DMS53 treated with DMSO at 0.1 percent for 48 hours (cell line): ENCODE measurements around the gene SRD5A2.
"Not testable (repeated sequence)": the region's sequence is repeated elsewhere in the genome, so short reads cannot be mapped to it uniquely, and the experiment has no call there.

Experiments used
- DNase-seq: peaks from one replicate; lab custom pipeline; 2025; ENCODE audit not compliant: unreplicated experiment; lab: John Stamatoyannopoulos, UW

Gene SRD5A2

DNA sequence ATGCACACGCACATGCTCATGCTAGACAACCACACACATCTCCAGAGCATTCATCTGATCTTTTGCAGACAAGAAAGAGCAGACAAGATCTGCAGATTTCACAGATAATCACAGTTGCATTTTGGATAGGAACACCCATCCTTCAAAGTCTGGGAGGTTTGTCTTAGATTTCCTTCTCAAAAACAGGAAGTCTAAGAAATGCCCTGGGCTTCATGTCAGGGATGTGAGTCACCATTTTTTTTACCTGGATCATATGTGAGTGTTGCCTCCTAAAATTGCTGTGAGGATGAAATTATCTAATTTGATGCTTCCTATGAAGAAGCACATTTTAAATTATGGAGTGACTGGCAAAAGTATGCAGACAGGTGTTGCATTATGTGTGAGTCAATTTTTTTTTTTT, 46.1 kb downstream of the SRD5A2 start:
- DNase-seq, result no peak

DNA sequence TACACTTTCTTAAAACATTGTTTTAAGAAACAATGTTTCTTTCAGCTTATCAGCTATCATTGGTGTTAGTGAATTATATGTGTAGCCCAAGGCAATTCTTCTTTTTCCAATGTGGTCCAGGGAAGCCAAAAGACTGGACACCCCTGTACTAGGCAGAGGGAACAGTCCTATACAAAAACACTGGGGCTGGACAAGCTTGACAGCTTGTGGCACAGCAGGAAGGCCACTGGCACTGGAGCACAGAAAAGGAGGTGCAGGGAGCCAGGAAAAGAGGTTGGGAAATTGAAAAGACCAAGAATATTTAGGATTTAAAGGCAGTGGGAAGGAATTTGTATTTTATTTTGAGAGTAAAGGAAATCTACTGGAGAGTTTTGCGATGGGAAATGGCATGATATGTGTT, 47.7 kb downstream of the SRD5A2 start:
- DNase-seq, result no peak

DNA sequence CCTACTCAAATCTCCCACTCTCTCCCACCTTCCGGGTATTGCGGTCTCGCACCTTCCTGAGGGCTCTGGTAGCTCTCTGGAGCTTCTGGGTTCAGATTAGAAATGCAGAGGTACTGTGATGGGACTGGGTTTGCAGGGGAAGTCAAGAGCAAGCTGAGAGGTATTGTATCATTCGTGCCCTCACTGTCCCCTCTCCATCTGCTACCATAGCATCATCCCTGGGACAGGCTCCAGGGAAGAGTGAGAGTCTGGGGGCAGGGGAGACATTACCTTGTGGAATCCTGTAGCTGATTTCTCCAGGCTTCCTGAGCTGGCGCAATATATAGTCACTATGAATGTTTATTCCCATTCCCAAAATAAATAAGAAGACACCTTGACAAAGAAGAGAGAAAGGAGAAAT, 49.6 kb downstream of the SRD5A2 start:
- DNase-seq, result no peak

DNA sequence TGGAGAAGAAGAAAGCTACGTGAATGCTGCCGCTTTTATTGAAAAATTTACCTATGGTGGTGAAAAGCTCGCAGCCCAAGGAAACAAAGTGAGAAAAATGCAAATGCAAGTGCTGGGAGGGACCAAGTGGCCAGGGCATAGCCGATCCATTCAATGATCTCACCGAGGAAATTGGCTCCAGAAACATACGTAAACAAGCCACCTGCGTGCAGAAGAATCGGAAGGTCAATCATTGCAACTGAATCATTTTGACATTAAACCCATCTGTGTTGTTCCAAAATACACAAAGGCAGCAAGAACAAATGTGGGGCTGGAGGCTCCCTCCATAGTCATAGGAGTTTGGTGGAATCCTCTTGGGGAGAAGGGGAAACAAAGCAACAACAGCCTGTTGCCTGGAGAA, 51.5 kb downstream of the SRD5A2 start:
- DNase-seq, result no peak

DNA sequence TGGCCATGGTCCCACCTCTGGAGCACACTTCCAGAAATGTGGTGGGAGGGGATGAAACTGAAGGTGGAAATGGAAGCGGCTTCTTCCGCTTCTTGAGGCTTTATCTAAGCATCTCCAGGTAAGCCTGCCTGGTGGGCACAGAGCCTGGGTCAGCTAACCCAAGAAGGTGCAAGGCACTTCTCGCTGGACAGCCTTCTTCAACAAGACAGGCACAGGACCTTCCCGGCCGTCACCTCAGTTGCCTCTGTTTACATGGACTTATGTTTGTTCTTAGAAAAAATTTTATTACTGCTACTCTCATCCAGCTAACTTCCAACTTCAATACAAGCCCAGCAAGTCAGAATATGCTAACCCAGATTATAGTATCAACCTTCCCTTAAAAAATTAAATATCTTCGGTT, 51.9 kb downstream of the SRD5A2 start:
- DNase-seq, result no peak

DNA sequence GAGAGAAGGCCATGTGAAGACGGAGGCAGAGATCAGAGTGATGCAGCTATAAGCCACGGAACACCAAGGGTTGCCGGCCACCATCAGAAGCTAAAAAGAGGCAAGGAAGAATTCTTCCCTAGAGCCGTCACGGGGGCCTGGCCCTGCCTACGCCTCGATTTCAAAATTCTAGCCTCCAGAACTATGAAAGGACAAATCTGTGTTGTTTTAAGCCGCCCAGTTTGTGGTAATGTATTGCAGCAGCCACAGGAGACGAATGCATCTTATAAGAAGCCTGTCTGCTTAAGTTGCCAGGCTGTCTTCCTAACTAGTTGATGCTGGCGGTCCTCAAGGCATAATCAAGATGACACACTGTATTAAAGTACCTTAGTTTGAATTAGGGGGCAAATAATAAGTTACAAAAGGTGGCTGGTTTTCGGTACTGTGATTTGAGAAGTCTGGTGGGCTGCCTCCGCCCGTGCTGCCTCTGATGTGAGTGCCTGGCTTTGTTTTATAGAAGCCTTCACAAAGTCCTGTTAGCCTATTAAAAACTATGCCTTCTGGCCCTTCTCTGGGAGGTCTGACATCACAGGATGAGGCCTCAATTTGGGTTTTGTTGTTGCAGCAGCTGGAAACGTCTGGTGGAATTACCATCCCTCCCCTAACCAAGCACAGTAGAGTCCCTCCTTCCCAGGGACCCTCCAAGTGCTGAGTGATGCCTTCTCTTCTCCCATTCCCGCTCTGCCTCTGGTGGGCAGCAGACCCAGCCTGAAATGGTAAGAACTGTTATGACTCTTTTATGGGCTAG, 53.6 kb downstream of the SRD5A2 start:
- DNase-seq, result no peak

DNA sequence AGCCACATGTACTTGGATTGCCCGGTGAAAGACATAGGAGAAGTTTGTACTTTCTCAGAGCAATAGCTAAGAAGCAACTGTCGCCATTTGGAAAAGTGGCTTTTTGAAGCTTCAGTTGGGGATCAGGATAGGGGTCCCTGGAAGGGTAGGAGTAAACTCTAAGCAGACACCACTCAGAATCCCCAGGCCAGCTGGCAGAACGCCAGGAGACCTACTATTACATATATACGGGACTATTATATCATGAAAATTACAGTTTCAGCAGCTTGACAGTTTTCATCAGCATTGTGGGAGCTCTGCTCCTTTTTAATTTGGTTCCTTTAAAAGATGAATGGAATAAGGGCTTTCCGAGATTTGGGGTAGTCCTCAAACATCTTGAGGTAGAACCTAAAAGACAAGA, 54.9 kb downstream of the SRD5A2 start:
- DNase-seq, result no peak

DNA sequence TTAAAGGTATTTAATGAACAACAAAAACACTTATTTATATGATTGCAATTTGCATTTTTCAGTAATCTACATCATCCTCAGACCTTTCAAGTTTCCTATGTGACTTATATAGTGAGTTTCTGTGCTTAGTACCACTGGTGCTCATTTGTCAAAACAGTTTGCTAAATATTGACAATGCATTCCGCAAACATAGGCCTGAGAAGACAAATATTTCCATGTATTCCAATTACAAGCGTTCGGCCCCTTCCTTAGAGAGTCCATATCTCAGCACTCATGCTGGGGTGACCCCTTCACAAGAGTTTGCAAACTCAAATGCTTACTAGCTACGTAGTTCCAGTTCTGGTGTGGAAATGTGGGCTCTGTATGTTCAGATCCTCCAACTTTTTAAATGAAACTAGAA, 56.1 kb downstream of the SRD5A2 start:
- DNase-seq, result no peak

DNA sequence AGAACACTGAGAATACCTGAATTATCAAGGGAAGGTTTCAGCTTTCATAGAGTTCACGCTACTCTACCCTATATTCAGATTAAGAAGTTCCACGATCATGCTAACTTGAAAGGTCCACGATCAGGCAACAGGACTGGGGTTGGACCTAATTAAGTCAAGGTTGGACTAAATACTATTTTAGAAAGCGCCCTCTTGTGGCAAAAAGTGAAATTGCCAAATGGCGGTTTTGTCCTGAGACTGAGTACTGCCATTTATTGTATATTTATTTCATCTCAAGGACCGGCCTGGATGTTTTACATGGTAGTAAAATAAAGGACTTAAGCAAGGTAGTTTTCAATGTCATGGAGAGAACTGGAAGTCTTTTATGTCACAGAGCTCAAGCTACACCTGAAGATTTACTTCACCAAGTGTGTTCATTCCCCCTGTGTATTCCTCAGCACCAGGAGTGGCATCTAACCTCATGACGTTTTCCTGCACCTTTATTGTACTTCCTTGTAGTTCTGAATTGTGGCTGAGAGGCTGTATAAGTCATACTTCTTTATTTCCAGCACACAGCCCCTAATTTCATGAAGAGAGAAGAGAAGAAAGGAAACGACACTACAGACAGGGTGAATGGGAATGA, 56.8 kb downstream of the SRD5A2 start:
- peak; percentile 55 for DNase-seq

DNA sequence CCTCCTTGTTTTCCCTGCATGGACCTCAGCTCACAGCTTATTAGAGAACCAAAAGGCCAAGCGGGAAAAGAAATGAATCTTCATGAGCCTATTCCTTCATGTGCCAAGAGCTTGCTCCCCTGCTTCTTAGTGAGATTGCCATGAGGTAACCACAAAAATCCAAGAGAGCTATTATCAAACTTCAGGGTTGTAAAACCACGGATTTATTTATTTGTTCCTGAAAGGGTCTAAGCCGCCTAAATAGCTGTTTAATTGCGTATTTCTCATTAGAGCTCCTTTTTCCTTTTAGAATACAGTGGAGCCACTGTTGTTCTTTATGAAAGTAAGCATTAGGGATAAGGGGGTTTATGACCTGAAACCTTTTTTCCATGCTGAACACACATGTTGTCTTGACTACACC, 58.0 kb downstream of the SRD5A2 start:
- no peak for DNase-seq

DNA sequence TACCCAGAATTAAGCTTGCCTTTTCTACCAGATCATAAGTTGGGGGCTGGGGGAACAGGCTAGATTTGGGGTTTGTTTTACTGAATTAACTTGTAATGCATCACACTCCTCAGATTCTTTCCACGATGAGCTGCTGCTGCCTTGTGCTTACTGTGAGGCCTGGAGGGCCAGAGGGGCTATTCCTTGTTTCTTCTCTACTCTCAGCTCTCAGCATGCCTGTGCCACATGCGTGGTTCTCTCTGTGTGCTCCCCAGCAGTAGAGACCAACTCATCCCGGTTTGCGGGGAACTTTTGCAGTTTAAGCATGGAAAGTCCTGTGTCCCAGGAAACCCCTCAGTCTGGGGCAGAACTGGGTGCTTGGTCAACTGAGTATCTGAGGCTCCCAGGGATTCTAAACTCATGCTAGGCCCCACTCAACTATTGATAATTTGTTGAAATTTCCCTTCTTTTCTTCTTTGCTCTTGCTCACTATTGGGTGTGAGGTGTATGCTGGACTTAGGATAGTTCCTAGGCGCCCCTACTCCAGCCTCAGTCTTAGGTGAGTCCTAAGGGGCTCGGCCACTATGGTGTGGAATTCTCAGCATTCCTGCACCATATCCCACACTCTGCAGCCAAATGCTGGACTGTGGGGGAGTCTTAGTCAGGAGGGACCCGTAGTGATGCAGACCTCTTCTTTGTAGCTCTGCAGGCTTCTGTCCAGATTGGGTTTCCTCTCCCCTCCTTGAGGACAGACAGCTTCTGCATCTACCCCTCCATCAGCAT, 63.1 kb downstream of the SRD5A2 start:
- DNase-seq, result no peak

DNA sequence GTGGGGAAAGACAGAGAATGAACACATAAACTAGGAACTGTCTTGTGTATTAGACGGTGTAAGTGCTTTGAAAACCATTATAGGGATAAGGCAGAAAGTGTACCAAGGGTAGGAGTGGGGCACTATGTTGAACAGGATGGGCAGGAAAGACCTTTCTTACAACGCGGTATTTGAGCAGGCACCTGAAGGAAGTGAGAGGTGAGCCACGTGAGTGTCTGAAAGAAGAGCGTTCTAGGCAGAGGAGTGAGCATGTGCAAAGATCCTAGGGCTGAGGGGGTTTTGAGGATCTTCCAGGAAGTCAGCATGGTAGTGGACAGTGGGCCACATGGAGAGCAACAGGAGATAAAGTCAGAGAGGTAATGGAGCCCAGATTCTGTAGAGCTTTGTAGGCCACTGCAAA, 65.2 kb downstream of the SRD5A2 start:
- no peak for DNase-seq

DNA sequence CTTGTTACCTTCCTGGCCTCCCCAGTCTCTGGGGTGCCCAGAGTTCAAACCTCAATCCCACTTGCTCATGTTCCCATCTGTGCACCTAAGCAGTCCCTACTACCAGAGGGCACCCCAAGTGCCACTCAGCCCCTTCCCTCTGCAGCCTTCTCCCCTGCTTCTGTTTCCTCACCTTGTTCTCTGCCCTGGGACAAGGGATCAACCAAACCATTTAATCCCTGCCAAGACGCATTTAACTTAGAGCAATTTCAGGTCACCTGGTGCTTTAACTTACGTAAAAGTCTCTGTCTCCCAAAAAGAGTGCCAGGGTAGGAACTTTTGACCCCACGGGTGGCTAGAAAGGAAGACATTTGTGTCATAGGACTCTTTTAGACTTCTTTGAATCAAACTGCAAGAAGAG, 67.2 kb downstream of the SRD5A2 start:
- DNase-seq, result no peak

DNA sequence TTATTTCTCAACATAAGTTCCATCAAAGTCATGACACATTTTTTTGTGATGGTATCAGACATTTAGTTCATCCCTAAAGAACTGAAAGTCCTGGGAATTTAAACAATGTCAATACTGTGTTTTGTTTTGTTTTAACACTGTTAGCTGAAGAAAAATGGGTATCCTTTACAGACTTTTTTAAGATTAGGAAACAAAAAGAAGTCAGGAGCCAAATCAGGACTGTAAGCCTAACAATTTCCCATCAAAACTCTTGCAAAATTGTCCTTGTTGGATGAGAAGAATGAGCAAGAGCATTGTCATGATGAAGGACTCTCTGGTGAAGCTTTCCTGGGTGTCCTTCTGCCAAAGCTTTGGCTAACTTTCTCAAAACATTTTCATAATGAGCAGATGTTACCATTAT, 69.4 kb downstream of the SRD5A2 start:
- no peak for DNase-seq

DNA sequence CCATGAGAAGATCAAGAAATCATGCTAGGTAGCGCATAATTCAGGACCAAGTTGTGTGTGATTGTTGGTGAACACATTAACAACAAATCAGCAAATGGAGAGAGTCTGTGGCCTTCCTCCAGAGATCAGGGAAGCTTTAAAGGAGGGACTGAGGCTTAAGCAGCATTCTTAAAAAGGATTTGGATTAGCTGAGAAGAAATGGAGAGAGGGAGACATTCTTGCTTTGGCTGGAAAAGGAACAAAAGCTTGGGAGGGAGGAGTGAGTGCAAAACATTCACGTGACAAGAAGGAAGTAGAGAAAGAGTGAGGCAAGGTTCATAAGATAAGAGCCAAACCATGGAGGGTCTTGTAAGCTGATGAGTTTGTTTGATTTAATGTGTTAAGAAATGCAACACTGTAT, 75.6 kb downstream of the SRD5A2 start:
- DNase-seq, result no peak

DNA sequence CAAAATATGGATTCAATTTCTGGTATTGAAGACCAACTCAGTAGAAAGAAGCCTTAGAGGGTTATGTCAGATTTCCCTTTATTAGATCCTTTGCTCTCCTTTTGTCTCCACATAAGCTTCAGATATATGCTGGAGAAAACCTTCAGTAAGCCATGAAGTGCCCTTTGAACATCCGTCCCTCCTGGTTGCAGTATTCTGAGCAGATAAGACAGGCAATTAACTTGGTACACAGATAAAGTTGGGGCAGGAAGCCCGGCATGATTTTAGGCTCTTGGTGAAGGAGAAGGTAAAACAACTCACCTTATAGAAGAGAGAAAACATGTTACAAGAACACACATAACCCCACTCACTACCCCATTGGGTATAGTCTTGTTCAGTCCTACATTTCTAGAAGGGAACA, 76.4 kb downstream of the SRD5A2 start:
- no peak for DNase-seq

DNA sequence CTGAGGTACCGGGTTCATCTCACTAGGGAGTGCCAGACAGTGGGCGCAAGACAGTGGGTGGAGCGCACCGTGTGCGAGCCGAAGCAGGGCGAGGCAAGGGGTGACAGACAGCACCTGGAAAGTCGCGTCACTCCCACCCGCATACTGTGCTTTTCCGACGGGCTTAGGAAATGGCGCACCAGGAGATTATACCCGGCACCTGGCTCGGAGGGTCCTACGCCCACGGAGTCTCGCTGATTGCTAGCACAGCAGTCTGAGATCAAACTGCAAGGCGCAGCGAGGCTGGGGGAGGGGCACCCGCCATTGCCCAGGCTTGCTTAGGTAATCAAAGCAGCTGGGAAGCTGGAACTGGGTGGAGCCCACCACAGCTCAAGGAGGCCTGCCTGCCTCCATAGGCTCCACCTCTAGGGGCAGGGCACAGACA, 84.3 kb downstream of the SRD5A2 start:
- DNase-seq, result not testable (repeated sequence)

DNA sequence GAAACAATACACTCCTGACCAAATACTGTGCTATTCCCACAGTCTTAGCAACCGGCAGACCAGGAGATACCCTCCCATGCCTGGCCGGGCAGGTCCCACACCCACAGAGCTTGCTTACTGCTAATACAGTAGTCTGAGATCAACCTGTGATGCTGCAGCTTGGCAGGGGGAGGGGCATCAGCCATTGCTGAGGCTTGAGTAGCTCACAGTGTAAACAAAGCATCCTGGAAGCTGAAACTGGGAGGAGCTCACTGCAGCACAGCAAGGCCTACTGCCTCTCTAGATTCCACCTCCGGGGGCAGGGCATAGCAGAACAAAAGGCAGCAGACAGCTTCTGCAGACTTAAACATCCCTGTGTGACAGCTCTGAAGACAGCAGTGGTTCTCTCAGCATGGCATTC, 91.4 kb downstream of the SRD5A2 start:
- DNase-seq, result peak; percentile 78

DNA sequence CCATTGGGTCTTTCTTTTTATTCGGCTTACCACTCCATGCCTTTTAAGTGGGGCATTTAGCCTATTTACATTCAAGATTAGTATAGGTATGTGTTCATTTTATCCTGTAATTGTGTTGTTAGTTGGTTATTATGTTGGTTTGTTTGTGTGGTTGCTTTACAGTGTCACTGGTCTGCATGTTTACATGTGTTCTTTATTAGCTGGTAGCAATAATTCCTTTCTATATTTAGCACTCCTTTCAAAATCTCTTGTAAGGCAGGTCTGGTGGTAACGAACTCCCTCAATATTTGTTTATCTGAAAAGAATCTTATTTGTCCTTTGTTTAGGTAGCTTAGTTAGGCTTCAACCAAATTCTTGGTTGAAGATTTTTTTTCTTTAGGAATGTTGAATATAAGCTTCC, 97.5 kb downstream of the SRD5A2 start:
- DNase-seq, result no peak

DNA sequence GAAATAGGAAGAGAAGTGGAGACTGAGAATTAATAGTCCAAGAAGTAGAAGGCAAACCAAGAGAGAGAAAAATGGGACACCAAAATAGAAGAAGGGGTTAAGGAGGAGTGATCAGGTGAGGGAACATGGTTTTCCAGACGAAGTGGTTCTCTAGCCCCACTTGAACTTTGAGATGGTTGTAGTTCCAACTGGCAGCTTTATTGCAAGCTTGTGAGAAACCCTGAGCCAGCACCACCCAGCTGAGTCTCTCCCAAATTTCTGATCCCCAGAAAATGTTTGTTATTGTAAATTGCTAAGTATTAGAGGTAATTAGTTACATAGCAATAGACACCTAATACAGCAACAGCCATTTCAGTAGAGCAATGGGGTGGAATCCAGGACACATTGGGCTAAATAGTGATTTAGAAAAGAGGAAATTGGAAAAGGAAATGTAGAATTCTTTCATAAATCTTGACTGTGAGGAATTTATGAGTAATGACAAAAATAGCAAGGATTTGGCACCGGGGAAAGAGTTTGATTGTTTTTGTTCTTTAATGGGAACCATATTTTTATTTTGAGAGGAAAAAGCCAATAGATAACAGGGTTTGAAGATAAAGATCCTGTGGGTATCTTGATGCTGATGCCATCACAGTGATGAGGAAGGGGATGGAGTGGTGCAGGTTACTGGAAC, 104.1 kb downstream of the SRD5A2 start:
- DNase-seq, result no peak

DNA sequence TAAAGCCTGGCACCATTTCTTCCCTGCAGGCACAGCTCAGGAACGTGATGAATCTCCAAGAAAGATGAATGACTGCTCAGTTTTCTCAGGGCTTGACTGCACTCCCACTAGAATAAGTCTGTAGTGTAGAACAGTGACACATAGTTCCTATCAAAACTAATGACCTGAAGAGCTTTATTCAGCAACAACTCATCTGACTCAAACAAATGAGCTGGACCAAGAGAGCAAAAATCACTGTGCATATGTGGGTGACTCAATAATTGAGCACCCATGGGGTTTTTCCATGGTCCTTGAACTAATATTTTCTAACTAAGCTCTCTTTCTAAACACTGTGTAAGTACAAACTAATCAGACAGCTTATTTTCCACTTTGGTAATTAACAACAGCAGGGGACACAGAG, 105.0 kb downstream of the SRD5A2 start:
- DNase-seq, result no peak

DNA sequence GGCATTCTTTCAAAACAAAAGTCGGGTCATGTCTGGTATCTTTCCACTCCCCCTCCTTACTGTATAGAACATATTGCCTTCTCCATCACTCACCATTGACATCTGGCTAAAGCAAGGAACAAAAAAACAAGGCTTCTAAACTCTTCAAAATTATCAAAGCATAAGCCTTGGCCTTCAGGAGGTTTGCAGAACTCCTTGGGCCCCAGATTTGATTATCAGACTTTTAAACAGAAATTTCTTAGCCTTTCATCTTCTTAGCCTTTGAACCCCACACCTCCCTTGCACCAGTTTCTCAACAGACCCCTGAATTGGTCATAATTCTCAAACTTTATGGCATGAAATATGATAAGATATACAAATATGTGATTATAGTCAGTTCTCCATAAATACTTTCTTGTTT, 106.4 kb downstream of the SRD5A2 start:
- no peak for DNase-seq
